HG03378 (cell line): ENCODE data around the gene ZNF789.
"Not testable (repeated sequence)": the region's sequence is repeated elsewhere in the genome, so short reads cannot be mapped to it uniquely, and the experiment has no call there.

Experiments used
- ATAC-seq: cut with Tn5 transposase; IDR thresholded peaks from one replicate; pipeline ENCODE4 v1.9.1; 2021; ENCODE audit warnings: mild to moderate bottlenecking, moderate library complexity; ENCODE audit not compliant: unreplicated experiment

The ZNF789 gene

GRCh38 chr7:99472561-99473314, at the start of gene ZNF789:
TSS of gene ZNF789 (plus strand) at chr7:99472890. CDS start at chr7:99476457, 3,567 bp downstream.
- ATAC-seq, result peak; percentile 65

GRCh38 chr7:99424932-99425730, 47.6 kb upstream of the ZNF789 start:
- ATAC-seq, result no peak

- no peak for ATAC-seq
These were observed 43.6 kb upstream of the ZNF789 start for GRCh38 chr7:99428972-99429566.

- no peak for ATAC-seq
These were observed 42.9 kb upstream of the ZNF789 start for GRCh38 chr7:99429756-99430155.

GRCh38 chr7:99431756-99432540, 40.7 kb upstream of the ZNF789 start:
- ATAC-seq, result not testable (repeated sequence)

GRCh38 chr7:99433158-99433557, 39.5 kb upstream of the ZNF789 start:
- no peak for ATAC-seq

GRCh38 chr7:99437946-99438572, 34.6 kb upstream of the ZNF789 start:
- ATAC-seq, result no peak

GRCh38 chr7:99438573-99439480, 33.9 kb upstream of the ZNF789 start, which contains the start of the genes CPSF4 and PTCD1:
TSS of gene CPSF4 (plus strand) at chr7:99438943. CDS start at chr7:99439083, 140 bp downstream.
TSS of gene PTCD1 (minus strand) at chr7:99438798. CDS start at chr7:99435242, 3,556 bp downstream.
- peak; percentile 87 for ATAC-seq

GRCh38 chr7:99440195-99440594, 32.5 kb upstream of the ZNF789 start:
- ATAC-seq, result no peak

GRCh38 chr7:99446096-99446495, 26.6 kb upstream of the ZNF789 start:
- ATAC-seq, result no peak

GRCh38 chr7:99447943-99448342, 24.7 kb upstream of the ZNF789 start:
- no peak for ATAC-seq

GRCh38 chr7:99448855-99449254, 23.8 kb upstream of the ZNF789 start:
- ATAC-seq, result no peak

GRCh38 chr7:99449326-99449725, 23.4 kb upstream of the ZNF789 start:
- no peak for ATAC-seq

- ATAC-seq, result no peak
These were observed 20.8 kb upstream of the ZNF789 start for GRCh38 chr7:99451936-99452335.

- ATAC-seq, result no peak
These were observed 20.1 kb upstream of the ZNF789 start for GRCh38 chr7:99452541-99452940.

- no peak for ATAC-seq
These were observed 19.6 kb upstream of the ZNF789 start for GRCh38 chr7:99453105-99453504.

GRCh38 chr7:99455874-99456273, 16.8 kb upstream of the ZNF789 start:
- no peak for ATAC-seq

GRCh38 chr7:99456288-99456687, 16.4 kb upstream of the ZNF789 start:
- ATAC-seq, result no peak

- no peak for ATAC-seq
These were observed 15.5 kb upstream of the ZNF789 start for GRCh38 chr7:99457050-99457649.
